Measurements from ENCODE around the gene CALCOCO2. TPM values are rescaled to one million over a fixed set of nuclear protein-coding genes. Genes with fewer than 3 reads are reported as not detected.
A peak's percentile ranks its signal among the peaks of the same experiment; 100 is the strongest.

CALCOCO2 gene
- total and polyA plus RNA-seq, 10 of the 15 experiments (the other 5 are each of a cell fraction or from before 2014, with no cell fraction given): 20.2 to 138 (median 53.1) TPM

- TF ChIP-seq IKZF2 (IDR thresholded peaks at IDR 0.05) (peak; percentile 98 to 99), HDAC2 (IDR thresholded peaks at IDR 0.05) (no peak), SMARCA5 (IDR thresholded peaks at IDR 0.05) (no peak), ATF2 (IDR thresholded peaks at IDR 0.05; ENCODE audit: low read length) (no peak), MEF2A (IDR thresholded peaks at IDR 0.05; ENCODE audit: insufficient read depth, low read depth, low read length) (no peak), ESRRA (IDR thresholded peaks at IDR 0.05; ENCODE audit: low read length) (no peak), PKNOX1 (IDR thresholded peaks at IDR 0.05) (no peak), TCF7 (IDR thresholded peaks at IDR 0.05; ENCODE audit: borderline replicate concordance) (no peak), MYC (IDR thresholded peaks at IDR 0.05; ENCODE audit: insufficient read depth, insufficient read length, insufficient replicate concordance, low read length, severe bottlenecking) (no peak), KAT2A (conservative IDR thresholded peaks at IDR 0.05; ENCODE audit: control insufficient read depth, low read depth, low read length) (no peak), NFYA (IDR thresholded peaks at IDR 0.05; ENCODE audit: borderline replicate concordance, low read depth, low read length) (no peak), FOS (IDR thresholded peaks at IDR 0.05; ENCODE audit: borderline replicate concordance, extremely low read depth, insufficient read length) (no peak), NFXL1 (IDR thresholded peaks at IDR 0.05; ENCODE audit: borderline replicate concordance) (no peak), ZNF384 (IDR thresholded peaks at IDR 0.05; ENCODE audit: borderline replicate concordance, low read depth, low read length) (no peak), NR2F1 (conservative IDR thresholded peaks at IDR 0.05) (peak; percentile 35; the same call in 1 of the 2 replicates), SIN3A (IDR thresholded peaks at IDR 0.05; ENCODE audit: low read depth, low read length) (no peak), ETV6 (conservative IDR thresholded peaks at IDR 0.05 in 1 of 2, IDR thresholded peaks at IDR 0.05 in 1 of 2; ENCODE audit: borderline replicate concordance in 1 of 2, low read depth in 1 of 2) (no peak), RFX5 (IDR thresholded peaks at IDR 0.05; ENCODE audit: low read depth, low read length) (no peak), ZNF622 (IDR thresholded peaks at IDR 0.05) (no peak), ASH2L (IDR thresholded peaks at IDR 0.05; ENCODE audit: borderline replicate concordance, low read depth) (no peak), BHLHE40 (IDR thresholded peaks at IDR 0.05; ENCODE audit: borderline replicate concordance in 1 of 2, low read depth in 2 of 2, low read length in 1 of 2) (peak in 1 of 2 experiments; percentile 8; a peak in 1 of 4 replicates), ZNF24 (IDR thresholded peaks at IDR 0.05) (no peak), YY1 (IDR thresholded peaks at IDR 0.05; ENCODE audit: low read depth, low read length) (no peak), PAX8 (IDR thresholded peaks at IDR 0.05) (no peak)
- TF ChIP-seq, protein P1, sequence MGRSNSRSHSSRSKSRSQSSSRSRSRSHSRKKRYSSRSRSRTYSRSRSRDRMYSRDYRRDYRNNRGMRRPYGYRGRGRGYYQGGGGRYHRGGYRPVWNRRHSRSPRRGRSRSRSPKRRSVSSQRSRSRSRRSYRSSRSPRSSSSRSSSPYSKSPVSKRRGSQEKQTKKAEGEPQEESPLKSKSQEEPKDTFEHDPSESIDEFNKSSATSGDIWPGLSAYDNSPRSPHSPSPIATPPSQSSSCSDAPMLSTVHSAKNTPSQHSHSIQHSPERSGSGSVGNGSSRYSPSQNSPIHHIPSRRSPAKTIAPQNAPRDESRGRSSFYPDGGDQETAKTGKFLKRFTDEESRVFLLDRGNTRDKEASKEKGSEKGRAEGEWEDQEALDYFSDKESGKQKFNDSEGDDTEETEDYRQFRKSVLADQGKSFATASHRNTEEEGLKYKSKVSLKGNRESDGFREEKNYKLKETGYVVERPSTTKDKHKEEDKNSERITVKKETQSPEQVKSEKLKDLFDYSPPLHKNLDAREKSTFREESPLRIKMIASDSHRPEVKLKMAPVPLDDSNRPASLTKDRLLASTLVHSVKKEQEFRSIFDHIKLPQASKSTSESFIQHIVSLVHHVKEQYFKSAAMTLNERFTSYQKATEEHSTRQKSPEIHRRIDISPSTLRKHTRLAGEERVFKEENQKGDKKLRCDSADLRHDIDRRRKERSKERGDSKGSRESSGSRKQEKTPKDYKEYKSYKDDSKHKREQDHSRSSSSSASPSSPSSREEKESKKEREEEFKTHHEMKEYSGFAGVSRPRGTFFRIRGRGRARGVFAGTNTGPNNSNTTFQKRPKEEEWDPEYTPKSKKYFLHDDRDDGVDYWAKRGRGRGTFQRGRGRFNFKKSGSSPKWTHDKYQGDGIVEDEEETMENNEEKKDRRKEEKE (IDR thresholded peaks at IDR 0.05): no peak
- TF ChIP-seq, protein P2, sequence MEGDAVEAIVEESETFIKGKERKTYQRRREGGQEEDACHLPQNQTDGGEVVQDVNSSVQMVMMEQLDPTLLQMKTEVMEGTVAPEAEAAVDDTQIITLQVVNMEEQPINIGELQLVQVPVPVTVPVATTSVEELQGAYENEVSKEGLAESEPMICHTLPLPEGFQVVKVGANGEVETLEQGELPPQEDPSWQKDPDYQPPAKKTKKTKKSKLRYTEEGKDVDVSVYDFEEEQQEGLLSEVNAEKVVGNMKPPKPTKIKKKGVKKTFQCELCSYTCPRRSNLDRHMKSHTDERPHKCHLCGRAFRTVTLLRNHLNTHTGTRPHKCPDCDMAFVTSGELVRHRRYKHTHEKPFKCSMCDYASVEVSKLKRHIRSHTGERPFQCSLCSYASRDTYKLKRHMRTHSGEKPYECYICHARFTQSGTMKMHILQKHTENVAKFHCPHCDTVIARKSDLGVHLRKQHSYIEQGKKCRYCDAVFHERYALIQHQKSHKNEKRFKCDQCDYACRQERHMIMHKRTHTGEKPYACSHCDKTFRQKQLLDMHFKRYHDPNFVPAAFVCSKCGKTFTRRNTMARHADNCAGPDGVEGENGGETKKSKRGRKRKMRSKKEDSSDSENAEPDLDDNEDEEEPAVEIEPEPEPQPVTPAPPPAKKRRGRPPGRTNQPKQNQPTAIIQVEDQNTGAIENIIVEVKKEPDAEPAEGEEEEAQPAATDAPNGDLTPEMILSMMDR (IDR thresholded peaks at IDR 0.05 in 2 of 3, conservative IDR thresholded peaks at IDR 0.05 in 1 of 3; ENCODE audit: control insufficient read depth in 2 of 3, extremely low read depth in 1 of 3, insufficient read depth in 1 of 3, low read depth in 3 of 3, low read length in 3 of 3): no peak
Measured at GRCh38 chr17:48834973-48835372, 4.1 kb downstream of the CALCOCO2 start (continued).
